Measurements from ENCODE around the gene TMEM94. TPM values are rescaled to one million over a fixed set of nuclear protein-coding genes. Genes with fewer than 3 reads are reported as not detected.

The TMEM94 gene
- total and polyA plus RNA-seq, 2 of the 13 experiments (the other 11 are each of a cell fraction or from before 2014, with no cell fraction given): 32.6 to 134 TPM

GRCh38 chr17:75524970-75525805 lies 68.8 kb downstream of the TMEM94 start, which contains the start of gene LLGL2 (continued):
- peak; percentile 74; the same call in 1 of the 2 replicates for TF ChIP-seq BORCS8-MEF2B (CRISPR knock-in tag; IDR thresholded peaks at IDR 0.05)
- peak; percentile 45; the same call in 1 of the 2 replicates for TF ChIP-seq THRA (CRISPR knock-in tag; IDR thresholded peaks at IDR 0.05; ENCODE audit: borderline replicate concordance)
- no peak for TF ChIP-seq NBN (conservative IDR thresholded peaks at IDR 0.05)
- no peak for TF ChIP-seq WIZ (CRISPR knock-in tag; IDR thresholded peaks at IDR 0.05)
- no peak for TF ChIP-seq ZKSCAN5 (CRISPR knock-in tag; IDR thresholded peaks at IDR 0.05)
- peak; percentile 63 for TF ChIP-seq ELF3 (CRISPR knock-in tag; IDR thresholded peaks at IDR 0.05)
- TF ChIP-seq ZSCAN9 (CRISPR knock-in tag; IDR thresholded peaks at IDR 0.05; ENCODE audit: borderline replicate concordance): peak; percentile 60; the same call in 1 of the 2 replicates
- no peak; a peak in 1 of 4 replicates for TF ChIP-seq REST (IDR thresholded peaks at IDR 0.05; ENCODE audit: borderline replicate concordance in 1 of 2, low read depth in 1 of 2, low read length in 2 of 2)
- peak; percentile 65 for TF ChIP-seq NR0B2 (CRISPR knock-in tag; IDR thresholded peaks at IDR 0.05)
- TF ChIP-seq SP2 (CRISPR knock-in tag; IDR thresholded peaks at IDR 0.05): 0 out of 2 replicates have a peak, but pooled peaks have one; percentile 42
- no peak for TF ChIP-seq HNRNPH1 (optimal IDR thresholded peaks at IDR 0.05; ENCODE audit: low read depth, low read length)
- no peak for TF ChIP-seq SYNCRIP (IDR thresholded peaks at IDR 0.05; ENCODE audit: insufficient read depth, low read depth, low read length)
- TF ChIP-seq ZGPAT (CRISPR knock-in tag; IDR thresholded peaks at IDR 0.05): peak; percentile 96
- peak; percentile 88; the same call in 1 of the 2 replicates for TF ChIP-seq TFDP1 (CRISPR knock-in tag; IDR thresholded peaks at IDR 0.05; ENCODE audit: borderline replicate concordance)

Measured in HepG2 (cell line).